GM21723 (cell line): ENCODE results near the gene MAS1L.

Source experiments
- ATAC-seq: cut with Tn5 transposase; IDR thresholded peaks from one replicate; pipeline ENCODE4 v1.9.1; 2021; ENCODE audit warnings: mild to moderate bottlenecking, moderate library complexity; ENCODE audit not compliant: unreplicated experiment

MAS1L gene

GRCh38 chr6:29510746-29511300 lies 23.1 kb upstream of the MAS1L start:
- no peak for ATAC-seq

- no peak for ATAC-seq
Measured at GRCh38 chr6:29510202-29510601, 22.4 kb upstream of the MAS1L start.

- no peak for ATAC-seq
Measured at GRCh38 chr6:29509711-29510110, 22.0 kb upstream of the MAS1L start.

- ATAC-seq = no peak
Measured at GRCh38 chr6:29509239-29509638, 21.5 kb upstream of the MAS1L start.

- ATAC-seq = no peak
Measured at GRCh38 chr6:29507319-29507718, 19.6 kb upstream of the MAS1L start.

GRCh38 chr6:29506446-29507067 lies 18.8 kb upstream of the MAS1L start:
- no peak for ATAC-seq

- no peak for ATAC-seq
Measured at GRCh38 chr6:29505808-29506207, 18.1 kb upstream of the MAS1L start.

- ATAC-seq = no peak
Measured at GRCh38 chr6:29504961-29505360, 17.2 kb upstream of the MAS1L start.

- no peak for ATAC-seq
Measured at GRCh38 chr6:29502597-29502996, 14.8 kb upstream of the MAS1L start.

- ATAC-seq = no peak
Measured at GRCh38 chr6:29502181-29502580, 14.4 kb upstream of the MAS1L start.

GRCh38 chr6:29501106-29501505 lies 13.3 kb upstream of the MAS1L start:
- no peak for ATAC-seq

GRCh38 chr6:29500594-29500993 lies 12.8 kb upstream of the MAS1L start:
- ATAC-seq = no peak

GRCh38 chr6:29499704-29500103 lies 11.9 kb upstream of the MAS1L start:
- ATAC-seq = no peak

GRCh38 chr6:29496961-29497360 lies 9.2 kb upstream of the MAS1L start:
- no peak for ATAC-seq

GRCh38 chr6:29495571-29495970 lies 7.8 kb upstream of the MAS1L start:
- ATAC-seq = no peak

GRCh38 chr6:29494131-29494530 lies 6.4 kb upstream of the MAS1L start:
- ATAC-seq = no peak

GRCh38 chr6:29493261-29493660 lies 5.5 kb upstream of the MAS1L start:
- ATAC-seq = no peak

GRCh38 chr6:29491574-29491973 lies 3.8 kb upstream of the MAS1L start:
- no peak for ATAC-seq

GRCh38 chr6:29490552-29490951 lies 2.8 kb upstream of the MAS1L start:
- no peak for ATAC-seq

GRCh38 chr6:29490055-29490454 lies 2.3 kb upstream of the MAS1L start:
- no peak for ATAC-seq

GRCh38 chr6:29489286-29489685 lies 1.5 kb upstream of the MAS1L start:
- no peak for ATAC-seq

GRCh38 chr6:29488874-29489273 lies 1.1 kb upstream of the MAS1L start:
- no peak for ATAC-seq

- no peak for ATAC-seq
Measured at GRCh38 chr6:29487131-29487530, 625 bp downstream of the MAS1L start.
